Common myeloid progenitor, CD34-positive (primary cell): ENCODE data around the gene ZNF503.
A peak's percentile ranks its signal among the peaks of the same experiment; 100 is the strongest.

ENCODE experiments used
- CTCF ChIA-PET: fragments of 350-600 bp; sonication (Branson Sonifier 250); formaldehyde crosslinking; loops from one replicate; lab custom pipeline; 2021; ENCODE audit warnings: antibody characterized with exemption; lab: Charles Lee
- POLR2A ChIA-PET: fragments of 350-600 bp; sonication (Branson Sonifier 250); formaldehyde crosslinking; loops from one replicate; lab custom pipeline; 2021; ENCODE audit warnings: antibody characterized with exemption; lab: Charles Lee
- DNase-seq, 3 donors: peaks; one replicate each; pipeline versions ENCODE4 v3.0.0 to v3.0.0-alpha.2; 2013
- H3K27ac ChIP-seq, 2 experiments: 1 replicate in 1 of 2; 2 replicates in 1 of 2; pipeline ENCODE4 v1.7.0; 2013; ENCODE audit warnings: inconsistent platforms in 2 of 2, low read length in 2 of 2, mild to moderate bottlenecking in 2 of 2, low read depth in 1 of 2, moderate library complexity in 1 of 2; ENCODE audit not compliant: severe bottlenecking in 2 of 2, insufficient read depth in 1 of 2, poor library complexity in 1 of 2
- H3K27me3 ChIP-seq, 5 experiments: replicated peaks in 2 of 5; 1 replicate in 3 of 5; 2 replicates in 2 of 5; pipeline versions ENCODE4 v1.6.1 to v1.7.0; 2013; ENCODE audit warnings: low read length in 4 of 5, mild to moderate bottlenecking in 2 of 5, moderate library complexity in 2 of 5, inconsistent platforms in 1 of 5; ENCODE audit not compliant: insufficient read depth in 5 of 5, control insufficient read depth in 4 of 5
- H3K36me3 ChIP-seq, 4 experiments: 1 replicate in 2 of 4; 2 replicates in 2 of 4; pipeline versions ENCODE4 v1.6.1 to v1.7.0; 2013; ENCODE audit warnings: low read length in 3 of 4, control low read depth in 1 of 4, mild to moderate bottlenecking in 1 of 4; ENCODE audit not compliant: control insufficient read depth in 4 of 4, insufficient read depth in 4 of 4
- H3K4me1 ChIP-seq, 4 experiments: 1 replicate in 3 of 4; 2 replicates in 1 of 4; pipeline versions ENCODE4 v1.6.1 to v1.7.1; 2013; ENCODE audit warnings: low read length in 3 of 4, mild to moderate bottlenecking in 3 of 4, control low read depth in 1 of 4, inconsistent platforms in 1 of 4, moderate library complexity in 1 of 4; ENCODE audit not compliant: control insufficient read depth in 4 of 4, insufficient read depth in 4 of 4; ENCODE audit errors: control extremely low read depth in 1 of 4
- H3K4me3 ChIP-seq, 7 experiments: 1 replicate in 4 of 7; 2 replicates in 3 of 7; pipeline versions ENCODE4 v1.5.1 to v1.7.0; 2013; ENCODE audit warnings: mild to moderate bottlenecking in 7 of 7, low read length in 6 of 7, moderate library complexity in 6 of 7, inconsistent platforms in 2 of 7, low read depth in 2 of 7, control low read depth in 1 of 7; ENCODE audit not compliant: insufficient read depth in 4 of 7, control insufficient read depth in 1 of 7; ENCODE audit errors: extremely low read depth in 1 of 7
- H3K9me3 ChIP-seq, 5 experiments: 1 replicate in 4 of 5; 2 replicates in 1 of 5; pipeline versions ENCODE4 v1.6.1 to v1.7.1; 2013; ENCODE audit warnings: low read length in 4 of 5, mild to moderate bottlenecking in 2 of 5, inconsistent platforms in 1 of 5, low read depth in 1 of 5, moderate library complexity in 1 of 5; ENCODE audit not compliant: control insufficient read depth in 4 of 5, insufficient read depth in 2 of 5; ENCODE audit errors: control extremely low read depth in 1 of 5
- WGBS: methylation state at CpG from one replicate; pipeline ENCODE4 v1.1.5; 2013; ENCODE audit not compliant: insufficient coverage; 5-methylcytosine and 5-hydroxymethylcytosine counted together

The ZNF503 gene

GRCh38 chr10:75438275-75438674 is 36.7 kb upstream of the ZNF503 start:
- ChIA-PET CTCF (interaction anchor here (0.8 kb wide), 1 partner anchor 9 kb away, joined by 3 read pairs; no protein-coding TSS in a partner anchor), POLR2A (no interaction called here)
- H3K9me3 ChIP-seq, result peaks cover 0 to 6% (median 2%) of the 10 kb centered on the region in 5 experiments
- 100% methylated on average over 3 of the region's 3 CpGs for WGBS
- H3K36me3 ChIP-seq, result peaks cover 11 to 40% (median 25%) of the 10 kb centered on the region in 4 experiments
- H3K4me1 ChIP-seq, result peaks cover 0 to 9% (median 6%) of the 10 kb centered on the region in 4 experiments
- no peak overlapping the region for H3K4me3 ChIP-seq
- no peak for DNase-seq
- no peaks in the 10 kb centered on the region for H3K27me3 ChIP-seq
- H3K27ac ChIP-seq, result no peak overlapping the region

GRCh38 chr10:75437693-75438092 is 36.1 kb upstream of the ZNF503 start:
- peaks cover 11 to 40% (median 25%) of the 10 kb centered on the region in 4 experiments for H3K36me3 ChIP-seq
- H3K9me3 ChIP-seq, result peaks cover 0 to 5% (median 0%) of the 10 kb centered on the region in 5 experiments
- H3K27me3 ChIP-seq, result no peaks in the 10 kb centered on the region
- H3K4me1 ChIP-seq, result peaks cover 0 to 9% (median 8%) of the 10 kb centered on the region in 4 experiments
- ChIA-PET POLR2A (no interaction called here), CTCF (interaction anchor here (0.8 kb wide), 1 partner anchor 9 kb away, joined by 3 read pairs; no protein-coding TSS in a partner anchor)
- WGBS, result 100% methylated on average over 3 of the region's 3 CpGs
- H3K4me3 ChIP-seq, result no peak overlapping the region
- H3K27ac ChIP-seq, result no peak overlapping the region
- no peak for DNase-seq

- ChIA-PET POLR2A (no interaction called here), CTCF (interaction anchor here (0.7 kb wide), 1 partner anchor 12 kb away, joined by 3 read pairs; no protein-coding TSS in a partner anchor)
Measured at GRCh38 chr10:75436896-75437295, 35.3 kb upstream of the ZNF503 start.

GRCh38 chr10:75435291-75435690 is 33.7 kb upstream of the ZNF503 start:
- ChIA-PET CTCF (no interaction called here), POLR2A (interaction anchor here (0.7 kb wide), 1 partner anchor 219 kb away, joined by 3 read pairs; no protein-coding TSS in a partner anchor)
- Histone ChIP-seq H3K36me3 (peaks cover 9 to 32% (median 19%) of the 10 kb centered on the region in 4 experiments), H3K4me3 (no peak overlapping the region), H3K27ac (no peak overlapping the region), H3K4me1 (peaks cover 3 to 30% (median 29%) of the 10 kb centered on the region in 4 experiments), H3K9me3 (no peaks in the 10 kb centered on the region), H3K27me3 (no peaks in the 10 kb centered on the region)
- peak in 1 of 3 donors; percentile 14 for DNase-seq
- no CpG with 5 or more reads among the region's 2 CpGs for WGBS

More at GRCh38 chr10:75436896-75437295, 35.3 kb upstream of the ZNF503 start:
- H3K36me3 ChIP-seq, result peaks cover 11 to 40% (median 21%) of the 10 kb centered on the region in 4 experiments
- no peaks in the 10 kb centered on the region for H3K27me3 ChIP-seq
- H3K27ac ChIP-seq, result no peak overlapping the region
- no peaks in the 10 kb centered on the region for H3K9me3 ChIP-seq
- DNase-seq, result no peak
- H3K4me3 ChIP-seq, result no peak overlapping the region
- peaks cover 0 to 17% (median 14%) of the 10 kb centered on the region in 4 experiments for H3K4me1 ChIP-seq

- Histone ChIP-seq H3K27ac (no peak overlapping the region), H3K27me3 (no peaks in the 10 kb centered on the region), H3K4me1 (peaks cover 9 to 39% (median 38%) of the 10 kb centered on the region in 4 experiments), H3K36me3 (peaks cover 5 to 22% (median 11%) of the 10 kb centered on the region in 4 experiments), H3K9me3 (no peaks in the 10 kb centered on the region), H3K4me3 (no peak overlapping the region)
- 84% methylated on average over 2 of the region's 8 CpGs for WGBS
- ChIA-PET CTCF (no interaction called here), POLR2A (interaction anchor here (0.5 kb wide), 1 partner anchor 48 kb away, joined by 3 read pairs; no protein-coding TSS in a partner anchor)
- peak in 2 of 3 donors; percentile 57 to 65 for DNase-seq
Measured at GRCh38 chr10:75434291-75434690, 32.7 kb upstream of the ZNF503 start.

GRCh38 chr10:75433216-75433615 is 31.7 kb upstream of the ZNF503 start:
- 93% methylated on average over 5 of the region's 8 CpGs for WGBS
- CTCF ChIA-PET, result interaction anchor here (0.7 kb wide), 1 partner anchor 8 kb away, joined by 3 read pairs; no protein-coding TSS in a partner anchor
- no peak for DNase-seq
- H3K27ac ChIP-seq, result no peak overlapping the region
- peak overlapping the region in 1 of 7 experiments; percentile 4 for H3K4me3 ChIP-seq
- no peaks in the 10 kb centered on the region for H3K27me3 ChIP-seq
- POLR2A ChIA-PET, result no interaction called here
- peaks cover 9 to 47% (median 42%) of the 10 kb centered on the region in 4 experiments for H3K4me1 ChIP-seq
- peaks cover 3 to 12% (median 4%) of the 10 kb centered on the region in 4 experiments for H3K36me3 ChIP-seq
- no peaks in the 10 kb centered on the region for H3K9me3 ChIP-seq

GRCh38 chr10:75432763-75433162 is 31.2 kb upstream of the ZNF503 start:
- ChIA-PET CTCF (interaction anchor here (0.6 to 2.2 kb wide), 3 partner anchors 8 to 61 kb away, joined by 3 to 6 read pairs (median 3); no protein-coding TSS in a partner anchor), POLR2A (interaction anchor here (3.5 kb wide), 1 partner anchor 31 kb away, joined by 14 read pairs; the partner anchor contains the start of gene ZNF503)
- DNase-seq, result no peak
- Histone ChIP-seq H3K4me1 (peaks cover 9 to 47% (median 42%) of the 10 kb centered on the region in 4 experiments), H3K4me3 (no peak overlapping the region), H3K9me3 (no peaks in the 10 kb centered on the region), H3K27ac (no peak overlapping the region), H3K36me3 (peaks cover 0 to 7% (median 2%) of the 10 kb centered on the region in 4 experiments), H3K27me3 (no peaks in the 10 kb centered on the region)
- WGBS, result 97% methylated on average over 5 of the region's 5 CpGs
